Stimulated activated CD8-positive, alpha-beta memory T cell treated with anti-CD3 and anti-CD28 coated beads, Interleukin-7, amount 100 ng/mL, for 24 hours (primary cell): Measurements from ENCODE around the gene COG2.
"Not testable (repeated sequence)": the region's sequence is repeated elsewhere in the genome, so short reads cannot be mapped to it uniquely, and the experiment has no call there.

Experiments
- DNase-seq: peaks from one replicate; pipeline ENCODE4 v3.0.0-alpha.2; 2020; ENCODE audit warnings: low read depth

COG2 gene

DNA sequence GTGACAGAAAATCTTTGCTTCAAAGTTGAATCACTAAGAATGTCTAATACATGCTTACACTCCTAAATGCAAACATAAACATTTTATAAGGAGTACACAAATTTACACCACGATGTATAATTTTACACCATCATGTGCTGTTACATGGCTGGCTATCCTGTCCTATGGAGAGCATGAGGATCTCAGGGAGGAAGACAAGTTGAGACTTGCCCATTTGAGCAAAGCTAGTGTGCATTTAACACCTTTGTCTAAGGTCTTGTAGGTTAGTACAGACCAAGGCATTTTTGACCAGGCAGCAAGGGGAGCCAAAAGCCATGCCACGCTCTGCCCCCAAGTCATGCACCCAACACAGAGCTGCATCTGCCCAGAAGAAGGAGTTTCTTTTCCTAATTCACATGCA, 14.5 kb upstream of the COG2 start:
- no peak for DNase-seq

DNA sequence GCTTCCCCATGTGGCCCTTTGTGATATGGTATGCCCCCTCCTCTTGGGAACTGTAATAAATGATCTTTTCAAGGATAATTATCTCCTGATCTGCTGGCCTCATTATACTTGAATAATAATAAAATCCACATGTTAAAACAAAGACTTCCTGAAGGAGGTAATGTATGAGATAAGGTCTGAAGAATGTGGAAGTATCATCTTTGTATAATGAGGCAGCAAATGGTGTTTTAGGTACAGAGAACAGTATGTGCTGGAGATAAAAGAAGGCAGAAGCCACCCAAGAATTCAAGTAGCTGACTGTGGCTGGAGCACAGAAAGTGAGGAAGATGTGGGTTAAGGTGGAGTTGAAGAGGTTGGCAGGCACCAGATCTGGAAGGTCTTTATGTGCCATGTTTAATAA, 12.8 kb upstream of the COG2 start:
- DNase-seq: no peak

DNA sequence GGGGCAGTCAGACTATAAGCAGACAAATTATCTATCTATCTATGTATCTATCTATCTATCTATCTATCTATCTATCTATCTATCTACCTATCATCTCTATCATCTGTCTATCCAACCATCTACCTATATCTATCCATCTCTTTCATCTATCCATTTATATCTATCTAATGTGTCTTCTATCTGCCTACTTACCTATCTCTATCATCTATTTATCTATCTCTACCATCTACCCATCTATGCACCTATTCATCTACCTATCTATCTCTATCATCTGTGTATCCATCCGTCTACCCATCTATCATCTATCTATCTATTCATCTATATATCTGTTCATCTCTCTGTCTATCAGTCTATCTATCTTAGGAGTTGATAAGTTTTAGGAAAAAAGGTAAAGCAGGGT, 10.8 kb upstream of the COG2 start:
- DNase-seq: no peak

DNA sequence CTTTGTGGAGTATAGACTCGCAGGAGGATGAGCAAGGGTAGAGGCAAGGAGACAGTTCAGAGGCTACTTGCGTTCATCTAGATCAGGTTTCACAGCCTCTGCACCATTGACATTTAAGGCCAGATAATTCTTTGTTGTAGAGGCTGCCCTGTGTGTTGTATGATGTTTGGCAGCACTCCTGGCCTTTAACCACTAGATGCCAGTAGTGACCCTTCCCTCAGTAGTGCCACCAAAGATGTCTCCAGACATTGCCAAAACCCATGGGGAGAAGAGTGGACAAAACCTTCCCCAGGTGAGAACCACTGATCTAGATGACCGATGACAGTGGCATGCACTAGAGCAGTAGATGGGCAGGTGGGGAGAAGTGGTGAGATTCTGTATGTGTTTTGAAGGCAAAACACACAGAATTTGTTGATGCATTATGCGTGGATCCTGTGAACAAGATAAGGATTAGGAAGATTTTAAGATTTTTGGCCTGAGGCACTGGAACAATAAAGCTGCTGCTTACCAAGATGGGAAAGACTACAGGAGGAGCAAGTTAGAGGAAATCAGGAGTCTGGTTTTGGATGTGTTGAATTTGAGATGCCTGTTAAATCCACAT, 9.9 kb upstream of the COG2 start:
- no peak for DNase-seq

DNA sequence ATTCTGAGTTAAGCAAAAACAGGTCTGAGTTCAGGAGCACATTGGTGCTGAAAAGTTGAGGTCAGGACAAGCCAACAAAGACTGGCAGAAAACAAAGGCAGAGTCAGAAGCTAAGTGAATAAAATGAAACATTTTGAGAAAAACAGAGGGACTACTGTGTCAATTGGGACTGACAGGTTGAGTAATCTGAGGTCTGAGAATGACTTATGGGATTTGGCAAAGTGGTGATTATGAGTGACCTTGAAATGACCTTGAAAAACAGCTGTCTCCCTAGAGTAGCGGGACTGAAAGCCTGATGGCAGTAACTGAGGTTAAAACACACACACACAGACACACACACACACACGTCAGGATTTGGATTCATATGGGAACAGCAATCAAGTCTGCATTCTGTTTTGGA, 8.8 kb upstream of the COG2 start:
- no peak for DNase-seq

DNA sequence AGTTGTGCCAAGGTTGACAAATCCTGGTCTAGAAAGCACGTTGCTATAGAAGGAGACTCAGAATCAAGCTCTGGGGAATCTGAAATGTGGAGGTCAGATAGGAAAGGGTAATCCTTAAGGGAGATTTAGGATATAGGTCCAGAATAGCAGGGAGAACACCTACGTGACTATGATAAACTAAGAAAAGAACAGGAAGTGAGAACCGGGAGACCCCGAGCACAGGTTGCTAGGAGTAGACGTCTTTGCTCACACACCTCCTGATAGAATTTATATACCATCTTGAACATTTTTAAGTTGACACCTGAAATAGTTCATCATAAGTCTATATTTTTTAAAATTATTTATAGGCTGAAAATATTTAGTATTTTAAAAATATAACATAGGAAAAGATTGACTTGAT, 7.9 kb upstream of the COG2 start:
- DNase-seq: no peak

DNA sequence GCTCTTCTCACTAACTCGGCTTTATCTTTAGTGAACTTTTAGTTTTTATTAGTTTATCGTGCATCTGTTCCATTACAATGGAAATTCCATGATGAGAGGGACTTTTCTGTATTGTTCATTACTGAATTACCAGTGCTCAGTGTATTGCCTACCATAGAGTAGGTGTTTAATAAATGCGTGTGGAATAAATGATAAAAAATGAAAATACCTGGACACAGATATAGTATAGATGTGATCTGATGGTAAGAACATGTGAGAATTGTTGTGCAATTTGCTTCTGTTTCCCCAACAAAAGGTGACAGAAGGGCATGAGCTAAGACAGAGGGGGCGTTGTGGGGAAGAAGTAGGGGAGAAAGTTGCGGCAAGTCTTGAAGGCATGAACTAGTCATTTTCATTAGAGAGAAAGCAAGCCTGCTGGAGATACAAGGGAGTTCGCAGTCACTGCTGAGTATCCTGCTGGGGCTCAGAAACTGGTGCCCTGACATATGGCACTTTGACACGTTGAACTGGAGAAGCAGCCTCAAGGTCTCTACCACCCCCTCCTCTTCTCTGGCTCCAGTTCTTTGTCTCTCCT, 5.6 kb upstream of the COG2 start:
- DNase-seq: no peak

DNA sequence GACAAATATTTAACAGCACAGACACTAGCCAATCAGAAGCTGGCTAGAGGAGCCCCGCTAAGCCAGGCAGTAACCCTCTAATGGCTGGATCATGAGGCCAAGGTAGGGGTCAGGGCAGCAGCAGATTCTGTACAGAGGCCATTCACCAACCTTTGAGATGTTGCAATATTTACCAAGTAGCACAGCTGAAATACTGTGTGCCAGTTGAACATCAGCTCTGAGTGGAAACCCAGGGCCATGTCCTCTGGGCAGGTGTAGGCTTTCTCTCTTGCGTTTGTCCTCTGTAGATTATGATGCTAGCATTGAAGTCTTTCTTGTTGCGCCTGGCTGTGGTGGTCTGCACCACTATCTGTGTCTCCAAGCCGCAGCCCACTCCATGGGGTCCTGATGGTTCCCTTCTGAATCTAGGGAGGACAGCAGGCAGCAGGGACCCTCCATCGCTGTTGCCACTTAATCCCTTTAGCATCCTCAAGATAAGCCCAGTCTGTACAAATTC, 2.5 kb upstream of the COG2 start:
- DNase-seq: no peak

DNA sequence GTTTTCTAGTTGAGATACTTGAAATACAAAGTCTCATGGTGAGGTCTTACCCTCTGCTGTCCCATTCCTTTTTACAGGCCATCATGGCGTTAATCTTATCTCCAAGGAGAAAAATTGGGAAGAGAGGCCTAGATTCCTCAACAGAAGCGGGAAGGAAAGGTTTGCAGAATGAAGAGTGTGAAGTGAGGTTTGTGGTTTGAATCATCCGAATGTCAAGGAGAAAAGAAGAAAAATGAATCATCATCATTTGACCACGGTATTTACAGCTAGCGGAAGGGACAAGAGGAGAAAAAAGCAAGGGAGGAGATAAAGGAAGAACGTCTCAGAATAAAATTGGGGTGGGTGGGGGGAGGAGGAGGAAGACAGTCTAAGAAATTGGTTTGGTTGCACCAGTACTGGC, 935 bp upstream of the COG2 start:
- no peak for DNase-seq

DNA sequence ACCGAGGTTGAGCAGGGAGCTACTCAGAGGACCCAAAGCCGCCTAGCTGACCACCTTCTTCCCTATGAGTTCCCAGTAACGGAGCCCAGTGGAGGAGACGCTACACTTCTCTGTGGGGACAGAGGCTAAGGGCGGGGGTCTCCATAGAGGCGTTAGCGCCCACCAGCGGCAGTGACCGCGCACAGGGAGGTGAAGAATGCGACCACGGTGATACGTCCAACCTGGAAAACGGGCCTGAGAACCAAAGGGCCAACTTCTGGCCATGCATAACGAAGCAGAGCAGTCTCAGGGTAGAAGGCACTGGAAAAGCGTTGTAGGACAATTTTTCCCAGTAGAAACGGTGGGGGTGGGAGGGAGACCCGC, 400 bp upstream of the COG2 start:
- no peak for DNase-seq

DNA sequence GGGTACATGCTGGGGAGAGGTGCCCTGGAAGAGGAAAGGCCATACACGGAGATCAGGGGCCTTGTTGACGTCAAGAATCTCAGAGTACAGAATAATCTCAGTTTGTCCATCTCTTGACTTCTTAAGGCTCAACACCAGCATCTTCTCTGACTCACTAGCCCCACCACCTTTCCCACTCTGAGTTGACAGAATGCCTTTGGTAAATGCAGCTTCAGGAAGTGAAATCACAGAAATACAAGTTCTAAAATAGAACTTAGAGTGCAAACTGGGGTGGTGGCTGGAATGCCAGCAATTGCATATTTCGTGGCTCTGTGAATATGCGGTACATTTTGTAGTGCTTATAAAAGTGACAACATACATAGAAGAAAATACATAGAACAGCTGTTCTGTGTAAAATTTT, 1.6 kb downstream of the COG2 start:
- no peak for DNase-seq

DNA sequence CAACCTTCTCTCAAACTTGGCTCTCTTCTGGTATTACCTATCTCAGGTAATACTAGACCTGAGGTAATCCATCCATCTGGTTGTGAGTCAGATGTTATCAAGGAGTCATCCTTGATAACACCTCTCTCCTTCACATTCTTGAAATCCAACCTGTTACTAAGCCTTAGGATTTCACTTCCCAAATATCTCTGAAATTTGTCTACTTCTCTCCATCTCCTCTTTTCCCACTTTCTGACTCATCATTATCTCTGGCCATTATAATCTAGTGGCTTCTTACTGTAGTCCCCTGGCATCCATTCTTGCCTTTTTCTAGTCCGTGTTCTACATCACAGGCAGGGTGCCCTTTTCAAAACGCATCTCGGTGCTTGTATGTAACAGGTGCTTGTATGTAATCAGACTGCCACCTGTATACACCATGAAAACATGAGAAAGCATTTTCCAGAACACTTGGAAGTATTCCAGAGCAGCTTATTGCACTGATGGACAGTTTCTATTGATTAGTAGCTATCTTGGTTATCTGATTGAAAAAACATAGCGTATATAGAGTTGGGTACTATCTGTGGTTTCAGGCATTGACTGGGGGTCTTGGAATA, 4.5 kb downstream of the COG2 start:
- no peak for DNase-seq

DNA sequence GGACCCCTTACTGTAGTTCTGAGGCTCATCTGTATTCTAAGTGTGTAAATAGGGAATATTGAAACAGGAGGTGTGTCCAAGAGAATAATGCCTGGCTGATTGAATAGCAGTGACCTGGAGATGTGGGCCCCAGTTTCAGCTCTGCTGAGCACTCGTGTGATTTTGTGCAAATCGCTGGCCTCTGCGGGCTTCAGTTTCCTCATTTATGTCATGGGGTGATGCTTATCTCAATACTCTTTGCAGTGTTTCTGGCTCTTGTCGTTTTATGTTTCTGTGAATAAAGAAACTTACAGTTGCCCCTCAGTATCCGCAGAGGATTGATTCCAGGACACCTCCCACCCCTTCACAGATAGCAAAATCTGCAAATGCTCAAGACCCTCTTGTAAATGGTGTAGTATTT, 5.0 kb downstream of the COG2 start:
- no peak for DNase-seq

DNA sequence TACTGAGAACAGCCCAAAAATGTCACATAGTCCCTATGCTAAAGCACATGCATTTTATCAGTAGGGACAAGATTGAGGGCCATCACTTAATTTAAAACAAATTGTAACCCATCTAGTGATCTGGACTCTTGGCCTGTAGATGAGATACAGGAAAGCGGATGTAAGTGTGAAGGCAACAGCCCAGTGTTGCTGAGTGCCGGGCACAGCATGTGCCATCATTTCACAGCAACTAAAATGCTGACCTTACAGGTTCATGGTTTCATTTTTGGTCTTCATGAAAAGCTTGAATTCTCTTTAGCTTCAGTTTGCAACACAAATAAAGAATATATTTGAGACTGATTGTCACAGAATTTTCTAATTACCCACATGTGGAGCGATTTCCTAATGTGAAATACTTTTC, 5.8 kb downstream of the COG2 start:
- DNase-seq: no peak

DNA sequence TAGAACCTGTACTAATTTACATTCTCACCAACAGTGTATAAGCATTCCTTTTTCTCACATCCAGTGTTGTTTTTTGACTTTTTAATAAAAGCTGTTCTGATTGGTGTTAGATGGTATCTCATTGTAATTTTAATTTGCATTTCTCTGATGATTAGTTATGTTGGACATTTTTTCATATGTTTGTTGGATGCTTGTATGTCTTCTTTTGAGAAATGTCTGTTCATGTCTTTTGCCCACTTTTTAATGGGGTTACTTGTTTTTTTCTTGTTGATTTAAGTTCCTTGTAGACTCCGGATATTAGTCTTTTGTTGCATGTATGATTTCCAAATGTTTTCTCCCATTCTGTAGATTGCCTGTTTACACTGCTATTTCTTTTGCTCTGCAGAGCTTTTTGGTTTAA, 8.0 kb downstream of the COG2 start:
- DNase-seq: no peak

DNA sequence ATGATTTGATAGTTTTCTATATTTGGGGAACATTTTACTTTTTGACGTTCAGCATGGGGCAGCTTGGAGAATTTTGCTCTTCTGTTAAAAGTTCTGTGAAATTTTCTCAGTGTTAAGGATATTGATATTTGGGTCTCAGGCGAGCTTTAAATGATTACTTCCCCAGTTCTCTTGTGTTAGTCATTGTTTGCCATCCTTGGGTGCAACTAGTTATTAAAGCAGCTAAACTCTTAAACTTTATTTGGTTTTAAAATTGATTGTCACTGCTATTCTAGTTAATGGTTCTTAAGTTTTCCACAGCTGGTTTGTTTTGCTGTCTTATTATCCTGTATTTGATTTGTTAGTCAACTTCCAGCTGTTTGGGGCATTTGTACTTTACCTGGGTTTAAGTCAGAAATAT, 9.0 kb downstream of the COG2 start:
- no peak for DNase-seq

DNA sequence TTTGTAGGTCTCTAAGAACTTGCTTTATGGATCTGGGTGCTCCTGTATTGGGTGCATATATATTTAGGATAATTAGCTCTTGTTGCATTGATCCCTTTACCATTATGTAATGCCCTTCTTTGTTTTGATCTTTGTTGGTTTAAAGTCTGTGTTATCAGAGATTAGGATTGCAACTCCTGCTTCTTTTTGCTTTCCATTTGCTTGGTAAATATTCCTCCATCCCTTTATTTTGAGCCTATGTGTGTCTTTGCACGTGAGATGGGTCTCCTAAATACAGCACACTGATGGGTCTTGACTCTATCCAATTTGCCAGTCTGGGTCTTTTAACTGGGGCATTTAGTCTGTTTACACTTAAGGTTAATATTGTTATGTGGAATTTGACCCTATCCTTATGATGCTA, 14.4 kb downstream of the COG2 start:
- DNase-seq: not testable (repeated sequence)

DNA sequence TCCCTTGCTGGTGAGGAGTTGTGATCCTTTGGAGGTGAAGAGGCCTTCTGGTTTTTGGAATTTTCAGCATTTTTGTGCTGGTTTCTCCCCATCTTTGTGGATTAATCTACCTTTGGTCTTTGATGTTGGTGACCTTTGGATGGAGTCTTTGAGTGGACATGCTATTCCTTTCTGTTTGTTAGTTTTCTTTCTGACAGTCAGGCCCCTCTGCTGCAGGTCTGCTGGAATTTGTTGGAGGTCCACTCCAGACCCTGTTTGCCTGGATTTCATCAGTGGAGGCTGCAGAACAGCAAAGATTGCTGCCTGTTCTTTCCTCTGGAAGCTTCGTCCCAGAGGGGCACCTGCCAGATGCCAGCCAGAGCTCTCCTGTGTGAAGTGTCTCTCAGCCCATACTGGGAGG, 15.8 kb downstream of the COG2 start:
- DNase-seq: not testable (repeated sequence)

DNA sequence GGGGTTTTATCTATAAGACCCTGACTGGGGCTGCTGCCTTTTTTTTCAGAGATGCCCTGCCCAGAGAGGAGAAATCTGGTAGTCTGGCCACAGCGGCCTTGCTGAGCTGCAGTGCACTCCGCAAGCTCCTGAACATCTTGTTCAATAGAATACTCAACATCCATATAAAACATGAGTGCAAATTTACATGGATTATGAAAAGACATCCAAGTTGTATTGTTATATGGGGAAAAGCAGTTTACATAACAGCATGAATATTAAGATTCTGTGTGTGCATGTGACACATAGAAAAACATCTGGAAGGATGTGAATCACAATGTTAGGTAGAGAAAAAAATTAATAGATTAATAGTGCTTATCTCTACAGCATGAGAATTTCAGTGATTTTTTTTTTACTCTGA, 16.4 kb downstream of the COG2 start:
- no peak for DNase-seq

DNA sequence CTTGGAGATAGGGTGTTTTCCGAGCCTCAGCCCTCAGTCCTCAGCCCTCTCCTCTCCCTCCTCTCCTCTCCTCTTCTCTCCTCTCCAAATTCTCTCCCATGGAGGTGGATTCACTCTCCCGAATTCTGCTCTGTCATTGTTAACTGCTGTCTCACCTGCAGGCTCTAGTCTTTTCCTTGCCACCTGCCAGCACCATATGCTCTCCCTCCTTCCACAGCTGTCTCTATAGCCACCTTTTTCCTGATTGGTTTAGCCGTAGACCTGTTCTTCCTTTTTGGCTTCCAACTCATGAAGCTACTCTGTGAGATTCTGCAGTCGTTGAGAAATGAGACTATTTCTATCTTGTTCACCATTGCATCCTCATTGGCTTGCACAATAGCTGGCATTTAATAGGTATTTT, 19.7 kb downstream of the COG2 start:
- no peak for DNase-seq

DNA sequence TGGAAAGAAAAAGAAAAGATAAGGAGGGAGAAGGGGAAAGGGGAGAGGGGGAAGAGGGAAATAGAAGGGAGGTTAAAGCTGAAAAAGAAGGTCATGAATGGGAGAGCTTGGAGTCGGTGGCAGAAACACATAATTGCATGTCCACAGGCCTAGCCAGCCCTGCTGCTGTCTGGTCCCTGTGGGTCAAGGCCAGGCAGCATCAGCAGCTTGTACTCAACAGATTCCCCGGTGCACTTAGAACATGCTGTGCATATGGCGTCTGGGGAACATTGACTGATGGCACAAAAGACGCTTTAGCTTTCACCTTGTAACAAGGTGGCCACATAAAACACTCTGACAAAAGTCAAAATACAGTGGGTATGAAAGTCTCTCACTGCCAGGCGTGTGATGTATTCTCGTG, 25.9 kb downstream of the COG2 start:
- DNase-seq: no peak

DNA sequence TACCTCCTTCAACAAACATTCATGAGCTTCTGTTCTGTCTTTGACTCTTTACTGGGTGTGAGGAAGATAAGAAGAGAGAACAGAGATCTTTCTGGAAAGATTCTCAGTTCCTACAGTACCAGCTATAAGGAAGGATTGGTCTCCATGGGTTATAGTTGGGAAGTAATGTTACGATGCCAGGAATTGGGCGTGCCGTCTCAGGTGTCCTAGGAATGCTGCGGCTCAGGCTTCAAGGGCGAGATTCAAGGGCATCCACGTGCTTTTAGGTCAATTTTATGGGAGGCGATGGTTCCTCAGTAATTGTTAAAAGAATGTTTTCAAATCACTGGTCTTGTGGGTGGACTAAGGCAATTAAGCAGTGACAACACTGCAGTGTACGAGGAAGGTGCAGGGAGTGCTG, 27.3 kb downstream of the COG2 start:
- no peak for DNase-seq

DNA sequence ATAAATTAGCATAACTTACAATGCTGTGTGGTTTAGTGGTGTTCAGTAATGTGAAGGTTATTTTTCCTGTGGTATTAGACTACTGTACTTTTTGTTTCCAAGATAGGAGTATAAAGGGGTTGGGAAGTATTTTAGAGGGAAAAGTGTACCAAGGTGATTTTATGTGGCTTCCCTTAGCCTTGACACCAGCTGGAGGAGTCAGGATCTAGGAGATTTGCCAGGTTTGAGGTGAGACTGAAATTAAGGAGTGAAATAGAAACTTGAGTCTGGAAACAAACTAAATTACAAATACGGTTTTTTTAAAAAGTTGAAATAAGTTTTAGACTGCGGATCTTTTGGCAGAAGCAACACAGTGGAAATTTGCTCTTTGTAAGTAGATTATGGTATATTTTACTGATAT, 32.3 kb downstream of the COG2 start:
- DNase-seq: no peak

DNA sequence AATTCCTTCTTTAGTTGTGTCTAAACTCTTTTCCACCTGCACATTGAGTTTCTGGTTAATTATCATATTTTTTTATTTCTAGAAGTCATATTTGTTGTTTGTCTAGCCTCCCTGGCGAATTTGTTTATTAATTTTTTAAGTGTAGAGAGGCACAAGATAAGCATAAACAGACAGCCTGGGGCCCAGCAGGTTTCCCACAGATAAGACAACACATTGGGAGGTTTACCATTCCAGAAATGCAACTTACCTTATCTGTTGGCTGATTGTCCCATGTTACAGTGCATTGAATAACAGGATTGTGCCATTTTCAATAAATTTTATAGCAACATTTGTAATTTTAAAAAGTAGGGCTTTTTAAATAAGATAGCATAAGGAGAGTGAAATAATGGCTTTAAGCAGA, 34.9 kb downstream of the COG2 start:
- no peak for DNase-seq
